ENCODE measurements around the gene CARD19. TPM values are rescaled to one million over a fixed set of nuclear protein-coding genes. Genes with fewer than 3 reads are reported as not detected.

Gene CARD19
- total and polyA plus RNA-seq, 9 donors: 5.0 to 67.6 (median 44.7) TPM

DNA sequence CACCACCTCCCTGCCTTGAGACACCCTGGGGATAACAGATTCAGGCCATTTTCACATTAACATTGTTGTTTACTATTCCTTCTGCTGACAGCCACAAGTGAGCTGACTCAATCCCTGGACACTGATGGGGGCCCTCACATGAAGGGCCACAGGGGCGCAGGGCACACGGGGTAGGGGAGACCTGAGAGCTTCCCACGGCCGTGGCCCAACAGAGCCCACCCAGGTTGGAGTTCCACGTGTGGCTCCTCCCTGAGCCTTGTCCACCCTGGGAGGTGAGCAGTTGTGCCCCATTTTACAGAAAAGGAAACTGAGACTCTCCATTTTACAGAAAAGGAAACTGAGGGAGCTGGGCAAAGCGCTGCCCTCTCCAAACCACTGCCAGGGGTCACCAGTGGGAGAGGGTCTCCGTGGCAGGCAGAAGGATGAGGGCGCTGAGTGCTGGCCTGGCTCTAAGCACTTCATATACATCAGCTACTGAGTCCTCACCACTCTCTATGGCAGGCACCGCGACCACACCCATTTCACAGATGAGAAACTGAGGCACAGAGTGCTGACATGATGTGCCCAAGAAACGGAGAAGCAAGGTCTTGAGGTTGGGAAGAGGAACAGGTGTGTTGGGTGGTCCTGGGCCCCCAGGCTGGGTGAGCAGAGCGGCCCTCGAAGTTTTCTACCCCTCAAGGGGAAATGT is 35.7 kb downstream of the CARD19 start:
- intact Hi-C loops (cut with DNase I): loop anchor here in 2 of 4 donors (5.0 to 10.0 kb wide), 2 partner anchors 34 to 323 kb away; partner anchors contain the start of genes CARD19 (in 1 of the 2), FAM120A (in 1 of the 2) and FAM120AOS (in 1 of the 2)
- H3K27me3 ChIP-seq: no peaks in the 10 kb centered on the region
- no peaks in the 10 kb centered on the region for H3K36me3 ChIP-seq
- no peak overlapping the region for H3K4me3 ChIP-seq
- peak overlapping the region; percentile 70 to 96 for H3K27ac ChIP-seq
- 78 to 84% (median 82%) methylated on average over 13 of the region's 13 CpGs for WGBS, 3 donors
- TF ChIP-seq POLR2A (IDR thresholded peaks at IDR 0.05) (no peak), EP300 (IDR thresholded peaks at IDR 0.05) (no peak), CTCF (IDR thresholded peaks at IDR 0.05) (no peak)
- H3K4me1 ChIP-seq (ENCODE audit: insufficient read depth): peaks cover 34% of the 10 kb centered on the region
- H3K9me3 ChIP-seq: no peaks in the 10 kb centered on the region
- peak in 2 of 5 donors; percentile 26 to 41 for DNase-seq

DNA sequence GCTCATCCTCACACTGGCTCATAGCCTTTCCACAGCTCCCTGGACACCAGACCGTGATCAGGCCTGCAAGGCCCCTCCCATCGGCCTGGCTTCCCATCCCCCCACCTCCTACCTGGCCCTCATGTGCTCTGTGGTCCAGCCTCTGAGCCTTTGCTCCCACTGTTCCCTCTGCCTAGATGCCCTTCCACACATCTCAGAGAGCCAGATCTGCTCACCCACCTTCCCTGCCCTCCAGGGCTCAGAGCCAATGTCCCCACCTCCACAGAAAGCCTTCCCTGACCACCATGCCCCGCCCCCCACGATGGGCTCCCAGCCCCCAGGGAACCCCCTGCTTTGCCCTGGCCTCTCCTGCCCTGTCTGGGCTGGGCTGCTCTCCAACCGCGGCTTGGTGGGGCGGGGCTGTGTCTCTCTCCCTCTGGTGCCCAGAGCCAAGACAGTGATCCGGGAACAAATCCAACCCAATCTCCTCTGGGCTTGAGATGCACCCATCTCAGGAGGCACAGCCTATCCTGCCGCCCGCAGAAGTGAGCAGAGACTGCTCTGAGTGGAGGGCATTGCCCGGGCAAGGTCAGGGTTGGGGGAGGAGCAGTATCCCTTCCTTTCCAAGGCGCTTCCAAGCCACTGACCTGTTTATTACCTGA is 36.4 kb downstream of the CARD19 start:
- peak; percentile 49 to 90 (median 84) for DNase-seq
- Histone ChIP-seq H3K9me3 (no peaks in the 10 kb centered on the region), H3K4me1 (ENCODE audit: insufficient read depth) (peaks cover 33% of the 10 kb centered on the region), H3K36me3 (no peaks in the 10 kb centered on the region), H3K27me3 (no peaks in the 10 kb centered on the region), H3K4me3 (peak overlapping the region; percentile 76), H3K27ac (peak overlapping the region; percentile 70 to 96)
- TF ChIP-seq POLR2A (IDR thresholded peaks at IDR 0.05): no peak
- TF ChIP-seq EP300 (IDR thresholded peaks at IDR 0.05): no peak
- TF ChIP-seq CTCF (IDR thresholded peaks at IDR 0.05): no peak
- intact Hi-C loops (cut with DNase I): loop anchor here in 2 of 4 donors (5.0 to 10.0 kb wide), 2 partner anchors 35 to 322 kb away; partner anchors contain the start of genes CARD19 (in 1 of the 2), FAM120A (in 1 of the 2) and FAM120AOS (in 1 of the 2)
- 12 to 21% (median 12%) methylated on average over 12 of the region's 12 CpGs for WGBS, 3 donors

DNA sequence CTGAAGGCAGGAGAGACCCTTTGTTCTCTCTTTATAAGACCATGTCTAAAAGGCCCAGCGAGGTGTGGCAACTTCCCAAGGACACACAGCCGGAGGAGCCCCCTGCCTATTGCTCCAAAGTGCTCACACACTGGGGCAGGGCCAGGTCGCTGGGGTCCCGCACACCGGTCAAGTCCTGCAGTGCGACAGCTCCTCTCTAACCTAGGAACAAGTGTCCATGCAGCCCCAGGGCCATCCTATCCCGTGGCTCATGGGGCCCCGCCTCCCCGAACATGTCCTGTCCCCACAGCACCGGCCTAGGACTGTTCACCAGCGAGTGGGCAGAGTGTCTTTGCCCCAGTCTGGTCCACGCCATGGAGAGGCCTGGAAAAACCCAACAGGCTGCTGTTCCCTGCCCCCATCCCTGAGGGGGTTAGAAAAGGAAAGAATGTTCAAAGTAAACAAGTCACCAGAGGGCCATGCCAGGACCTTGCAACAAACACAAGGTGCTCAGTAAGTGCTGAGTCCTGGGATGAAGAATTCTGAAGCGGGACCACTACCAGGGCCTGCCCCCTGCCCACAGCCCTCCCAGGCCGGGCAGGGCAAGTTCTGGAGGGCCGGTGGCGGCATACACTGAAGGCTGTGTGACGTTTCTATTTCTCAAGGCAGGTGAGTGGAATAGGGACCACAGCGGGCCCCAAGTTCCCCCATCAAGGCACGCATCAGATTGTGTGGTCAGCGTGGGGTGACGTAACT is 37.1 kb downstream of the CARD19 start:
- TF ChIP-seq EP300 (IDR thresholded peaks at IDR 0.05): no peak
- TF ChIP-seq POLR2A (IDR thresholded peaks at IDR 0.05): no peak
- no peak for TF ChIP-seq CTCF (IDR thresholded peaks at IDR 0.05)
- Histone ChIP-seq H3K9me3 (no peaks in the 10 kb centered on the region), H3K4me3 (peak overlapping the region; percentile 76), H3K27me3 (no peaks in the 10 kb centered on the region), H3K4me1 (ENCODE audit: insufficient read depth) (peaks cover 31% of the 10 kb centered on the region), H3K27ac (peak overlapping the region; percentile 70 to 96), H3K36me3 (no peaks in the 10 kb centered on the region)
- peak in 4 of 5 donors; percentile 56 to 66 (median 64) for DNase-seq
- intact Hi-C loops (cut with DNase I): loop anchor here in 2 of 4 donors (5.0 to 10.0 kb wide), 2 partner anchors 36 to 322 kb away; partner anchors contain the start of genes CARD19 (in 1 of the 2), FAM120A (in 1 of the 2) and FAM120AOS (in 1 of the 2)
- 17 to 23% (median 22%) methylated on average over 20 to 21 of the region's 21 CpGs for WGBS, 3 donors

GRCh38 chr9:93133681-93134014 is 37.6 kb downstream of the CARD19 start:
- peak; percentile 52 for TF ChIP-seq POLR2A (IDR thresholded peaks at IDR 0.05)
- TF ChIP-seq CTCF (IDR thresholded peaks at IDR 0.05): no peak
- Histone ChIP-seq H3K4me1 (ENCODE audit: insufficient read depth) (peaks cover 31% of the 10 kb centered on the region), H3K9me3 (no peaks in the 10 kb centered on the region), H3K27me3 (no peaks in the 10 kb centered on the region), H3K27ac (peak overlapping the region; percentile 70 to 96), H3K4me3 (peak overlapping the region; percentile 76), H3K36me3 (no peaks in the 10 kb centered on the region)
- 0 to 2% (median 1%) methylated on average over 28 to 34 of the region's 34 CpGs for WGBS, 3 donors
- DNase-seq: peak in 4 of 5 donors; percentile 85 to 88 (median 86)
- intact Hi-C loops (cut with DNase I): loop anchor here in 2 of 4 donors (5.0 to 10.0 kb wide), 2 partner anchors 36 to 321 kb away; partner anchors contain the start of genes CARD19 (in 1 of the 2), FAM120A (in 1 of the 2) and FAM120AOS (in 1 of the 2)

All from ovary (tissue), 9 donors.